ENCODE results near the gene ACSS3.

GRCh38 chr12:81249976-81250375, 172.1 kb downstream of the ACSS3 start:
- TF ChIP-seq CTCF (IDR thresholded peaks at IDR 0.05; ENCODE audit: low read depth, low read length, missing input control) (no peak), FOXA1 (IDR thresholded peaks at IDR 0.05) (no peak), REST (IDR thresholded peaks at IDR 0.05) (no peak), EGR1 (IDR thresholded peaks at IDR 0.05; ENCODE audit: low read depth in 2 of 2) (no peak), RAD21 (IDR thresholded peaks at IDR 0.05) (no peak), TAF1 (conservative IDR thresholded peaks at IDR 0.05) (no peak)
- TF ChIP-seq, protein P1, sequence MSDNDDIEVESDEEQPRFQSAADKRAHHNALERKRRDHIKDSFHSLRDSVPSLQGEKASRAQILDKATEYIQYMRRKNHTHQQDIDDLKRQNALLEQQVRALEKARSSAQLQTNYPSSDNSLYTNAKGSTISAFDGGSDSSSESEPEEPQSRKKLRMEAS (IDR thresholded peaks at IDR 0.05) = no peak
- TF ChIP-seq, protein P2, sequence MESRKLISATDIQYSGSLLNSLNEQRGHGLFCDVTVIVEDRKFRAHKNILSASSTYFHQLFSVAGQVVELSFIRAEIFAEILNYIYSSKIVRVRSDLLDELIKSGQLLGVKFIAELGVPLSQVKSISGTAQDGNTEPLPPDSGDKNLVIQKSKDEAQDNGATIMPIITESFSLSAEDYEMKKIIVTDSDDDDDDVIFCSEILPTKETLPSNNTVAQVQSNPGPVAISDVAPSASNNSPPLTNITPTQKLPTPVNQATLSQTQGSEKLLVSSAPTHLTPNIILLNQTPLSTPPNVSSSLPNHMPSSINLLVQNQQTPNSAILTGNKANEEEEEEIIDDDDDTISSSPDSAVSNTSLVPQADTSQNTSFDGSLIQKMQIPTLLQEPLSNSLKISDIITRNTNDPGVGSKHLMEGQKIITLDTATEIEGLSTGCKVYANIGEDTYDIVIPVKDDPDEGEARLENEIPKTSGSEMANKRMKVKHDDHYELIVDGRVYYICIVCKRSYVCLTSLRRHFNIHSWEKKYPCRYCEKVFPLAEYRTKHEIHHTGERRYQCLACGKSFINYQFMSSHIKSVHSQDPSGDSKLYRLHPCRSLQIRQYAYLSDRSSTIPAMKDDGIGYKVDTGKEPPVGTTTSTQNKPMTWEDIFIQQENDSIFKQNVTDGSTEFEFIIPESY (IDR thresholded peaks at IDR 0.05) = no peak

Data from liver (tissue), 3 donors.